WTC11 (cell line): ENCODE results near the gene OR12D1. TPM values are rescaled to one million over a fixed set of nuclear protein-coding genes. Genes with fewer than 3 reads are reported as not detected.

Experiments
- ATAC-seq: fragments of 200-7000 bp; cut with Tn5 transposase; 2 replicates; pipeline ENCODE4 v1.10.0; 2021; ENCODE audit warnings: mild to moderate bottlenecking, moderate library complexity
- CTCF ChIA-PET: fragments of 300-600 bp; sonication (Branson Sonifier 250); formaldehyde crosslinking; loops from one replicate; lab custom pipeline; 2021; ENCODE audit warnings: antibody characterized with exemption; lab: Charles Lee
- POLR2A ChIA-PET: fragments of 350-600 bp; sonication (Branson Sonifier 250); formaldehyde crosslinking; loops from one replicate; lab custom pipeline; 2021; ENCODE audit warnings: antibody characterized with exemption; lab: Charles Lee
- DNase-seq: peaks from one replicate; pipeline ENCODE4 v3.0.0; 2021; ENCODE audit warnings: low spot score
- H3K27ac Mint-ChIP-seq: 2 replicates; pipeline ENCODE4 v1.8.0; 2021; ENCODE audit warnings: mixed read lengths
- H3K27me3 Mint-ChIP-seq: 2 replicates; pipeline ENCODE4 v1.8.0; 2021; ENCODE audit warnings: low read depth, mild to moderate bottlenecking, moderate library complexity, mixed read lengths
- H3K36me3 Mint-ChIP-seq: 2 replicates; pipeline ENCODE4 v1.8.0; 2021; ENCODE audit warnings: mixed read lengths
- H3K4me1 Mint-ChIP-seq: 2 replicates; pipeline ENCODE4 v1.8.0; 2022; ENCODE audit warnings: mixed read lengths
- H3K4me3 Mint-ChIP-seq: 2 replicates; pipeline ENCODE4 v1.8.0; 2021; ENCODE audit warnings: mild to moderate bottlenecking, moderate library complexity, mixed read lengths
- H3K9me3 Mint-ChIP-seq: 2 replicates; pipeline ENCODE4 v1.8.0; 2021; ENCODE audit warnings: mixed read lengths
- ATF3 ChIP-seq: sonication (generic); formaldehyde crosslinking; conservative IDR thresholded peaks from 2 replicates; pipeline ENCODE4 v1.8.1; 2022; ENCODE audit warnings: mild to moderate bottlenecking, missing genetic modification reagents
- CDX4 ChIP-seq: fragments of 250-450 bp; sonication (Bioruptor Pico); IDR thresholded peaks from 2 replicates; pipeline ENCODE4 v1.9.0; 2021; ENCODE audit warnings: moderate library complexity, mild to moderate bottlenecking, inconsistent platforms, borderline replicate concordance
- CREM ChIP-seq: sonication (generic); formaldehyde crosslinking; IDR thresholded peaks from 2 replicates; pipeline ENCODE4 v1.8.1; 2022; ENCODE audit warnings: mild to moderate bottlenecking, missing genetic modification reagents, moderate library complexity
- ESRRA ChIP-seq: sonication (generic); formaldehyde crosslinking; IDR thresholded peaks from 2 replicates; pipeline ENCODE4 v1.8.1; 2022; ENCODE audit warnings: mild to moderate bottlenecking, missing genetic modification reagents, borderline replicate concordance
- ETV6 ChIP-seq: sonication (generic); formaldehyde crosslinking; IDR thresholded peaks from 2 replicates; pipeline ENCODE4 v1.8.1; 2022; ENCODE audit warnings: mild to moderate bottlenecking, missing genetic modification reagents
- HMGXB4 ChIP-seq: sonication (generic); formaldehyde crosslinking; IDR thresholded peaks from 2 replicates; pipeline ENCODE4 v1.8.1; 2023; ENCODE audit warnings: mild to moderate bottlenecking, moderate library complexity, missing genetic modification reagents
- NFATC4 ChIP-seq: fragments of 250-450 bp; sonication (Bioruptor Pico); IDR thresholded peaks from 2 replicates; pipeline ENCODE4 v1.9.0; 2021; ENCODE audit warnings: mild to moderate bottlenecking
- NR1H2 ChIP-seq: sonication (generic); formaldehyde crosslinking; IDR thresholded peaks from 2 replicates; pipeline ENCODE4 v1.9.0; 2021; ENCODE audit warnings: mild to moderate bottlenecking, moderate library complexity, missing genetic modification reagents
- NR2C2 ChIP-seq: sonication (generic); formaldehyde crosslinking; IDR thresholded peaks from 2 replicates; pipeline ENCODE4 v1.8.0; 2022; ENCODE audit warnings: mild to moderate bottlenecking, missing genetic modification reagents
- TCF7 ChIP-seq: sonication (generic); formaldehyde crosslinking; IDR thresholded peaks from 2 replicates; pipeline ENCODE4 v1.8.0; 2022; ENCODE audit warnings: mild to moderate bottlenecking, low read depth, missing genetic modification reagents, moderate library complexity
- USF1 ChIP-seq: sonication (generic); formaldehyde crosslinking; IDR thresholded peaks from 2 replicates; pipeline ENCODE4 v1.8.0; 2022; ENCODE audit warnings: mild to moderate bottlenecking, missing genetic modification reagents
- USF2 ChIP-seq: sonication (generic); formaldehyde crosslinking; IDR thresholded peaks from 2 replicates; pipeline ENCODE4 v1.8.1; 2023; ENCODE audit warnings: mild to moderate bottlenecking, missing genetic modification reagents, moderate library complexity
- ZBTB21 ChIP-seq: sonication (generic); formaldehyde crosslinking; IDR thresholded peaks from 2 replicates; pipeline ENCODE4 v1.8.1; 2023; ENCODE audit warnings: mild to moderate bottlenecking, missing genetic modification reagents, borderline replicate concordance
- ZBTB43 ChIP-seq: sonication (generic); formaldehyde crosslinking; IDR thresholded peaks from 2 replicates; pipeline ENCODE4 v1.8.1; 2023; ENCODE audit warnings: mild to moderate bottlenecking, missing genetic modification reagents
- ZMAT4 ChIP-seq: fragments of 250-450 bp; sonication (Bioruptor Pico); IDR thresholded peaks from 2 replicates; pipeline ENCODE4 v1.9.0; 2021; ENCODE audit warnings: mild to moderate bottlenecking
- ZNF263 ChIP-seq: sonication (generic); formaldehyde crosslinking; IDR thresholded peaks from 2 replicates; pipeline ENCODE4 v1.8.1; 2022; ENCODE audit warnings: low read depth, mild to moderate bottlenecking, moderate library complexity, missing genetic modification reagents
- ZNF416 ChIP-seq: fragments of 250-450 bp; sonication (Bioruptor Pico); IDR thresholded peaks from 2 replicates; pipeline ENCODE4 v1.9.0; 2021; ENCODE audit warnings: mild to moderate bottlenecking, inconsistent platforms
- ZNF532 ChIP-seq: fragments of 250-450 bp; sonication (Bioruptor Pico); IDR thresholded peaks from 2 replicates; pipeline ENCODE4 v1.9.0; 2021; ENCODE audit warnings: mild to moderate bottlenecking, borderline replicate concordance
- ZNF671 ChIP-seq: fragments of 250-450 bp; sonication (Bioruptor Pico); IDR thresholded peaks from 2 replicates; pipeline ENCODE4 v1.8.0; 2021; ENCODE audit warnings: mild to moderate bottlenecking
- total RNA-seq: library from RNA; stranded (reverse); gene quantifications from 3 replicates; pipeline ENCODE4 v1.2.3, GENCODE V29; 2021

The OR12D1 gene
- total RNA-seq, 1 experiment from 2014 or later = not detected

- Mint-ChIP-seq H3K4me3 (no peak overlapping the region), H3K27ac (no peak overlapping the region), H3K4me1 (peaks cover 12% of the 10 kb centered on the region), H3K36me3 (no peaks in the 10 kb centered on the region), H3K9me3 (peaks cover 5% of the 10 kb centered on the region), H3K27me3 (no peaks in the 10 kb centered on the region)
- POLR2A ChIA-PET = no interaction called here
- CTCF ChIA-PET = no interaction called here
- TF ChIP-seq NR1H2 = no peak
- no peak for TF ChIP-seq ZMAT4
- no peak for TF ChIP-seq NR2C2 (CRISPR knock-in tag)
- TF ChIP-seq NFATC4 (CRISPR knock-in tag) = no peak
- no peak for TF ChIP-seq ZBTB21 (CRISPR knock-in tag)
- no peak for TF ChIP-seq CREM (CRISPR knock-in tag)
- no peak for TF ChIP-seq ZNF671 (CRISPR knock-in tag)
- TF ChIP-seq ESRRA (CRISPR knock-in tag) = no peak
- no peak for TF ChIP-seq TCF7 (CRISPR knock-in tag)
- ATAC-seq (no peak), DNase-seq (no peak)
Observed at GRCh38 chr6:29451471-29452193, 36.9 kb downstream of the OR12D1 start.

GRCh38 chr6:29456971-29457370, 42.2 kb downstream of the OR12D1 start, which contains the start of the genes OR11A1 and OR2H1:
Gene OR11A1, minus strand, starts transcription at chr6:29457071. Its CDS starts 29,430 bp downstream, at chr6:29427641.
Gene OR2H1, plus strand, starts transcription at chr6:29457155. Its CDS starts 4,615 bp downstream, at chr6:29461770.
- H3K9me3 Mint-ChIP-seq = peaks cover under 1% of the 10 kb centered on the region; the same call in 1 of the 2 replicates
- CTCF ChIA-PET = no interaction called here

More at GRCh38 chr6:29456971-29457370, 42.2 kb downstream of the OR12D1 start, which contains the start of the genes OR11A1 and OR2H1:
- no peak for DNase-seq
- H3K27me3 Mint-ChIP-seq = no peaks in the 10 kb centered on the region
- no peaks in the 10 kb centered on the region for H3K36me3 Mint-ChIP-seq
- POLR2A ChIA-PET = no interaction called here
- no peak within 1 kb of the TSS for H3K4me3 Mint-ChIP-seq
- no peak for TF ChIP-seq HMGXB4 (CRISPR knock-in tag)
- TF ChIP-seq CDX4 = no peak
- no peak for TF ChIP-seq ZNF532 (CRISPR knock-in tag)
- no peak for TF ChIP-seq ZNF263 (CRISPR knock-in tag)
- no peak for TF ChIP-seq ZBTB43
- no peak for TF ChIP-seq ATF3 (CRISPR knock-in tag)
- TF ChIP-seq ETV6 (CRISPR knock-in tag) = no peak
- TF ChIP-seq ZNF416 (CRISPR knock-in tag) = no peak
- TF ChIP-seq USF2 (CRISPR knock-in tag) = no peak
- no peak for TF ChIP-seq USF1
- TF ChIP-seq TCF7 (CRISPR knock-in tag) = no peak
- no peak within 1 kb of the TSS for H3K27ac Mint-ChIP-seq
- no peaks in the 10 kb centered on the region for H3K4me1 Mint-ChIP-seq
- ATAC-seq = no peak
